Measurements from ENCODE around the gene OOEP. TPM values are rescaled to one million over a fixed set of nuclear protein-coding genes. Genes with fewer than 3 reads are reported as not detected.

Gene OOEP
- total RNA-seq, 6 experiments from 2014 or later = not detected

- no peak overlapping the region for H3K27ac ChIP-seq
- intact Hi-C loops (cut with DNase I) = no loop called here
- DNase-seq (no peak), ATAC-seq (no peak)
- TF ChIP-seq POLR2A (IDR thresholded peaks at IDR 0.05) (no peak), CTCF (IDR thresholded peaks at IDR 0.05) (no peak)
- peaks cover 0 to 3% of the 10 kb centered on the region in 2 donors for H3K27me3 ChIP-seq
- no peaks in the 10 kb centered on the region for H3K36me3 ChIP-seq
- WGBS (ENCODE audit: insufficient coverage, low coverage, low lambda C conversion rate, missing lambda C conversion rate) = 27% methylated on average over 3 of the region's 3 CpGs
- H3K4me1 ChIP-seq = no peaks in the 10 kb centered on the region
- no peaks in the 10 kb centered on the region for H3K9me3 ChIP-seq
- no peak overlapping the region for H3K4me3 ChIP-seq
Observed at GRCh38 chr6:73329201-73329600, 40.5 kb downstream of the OOEP start.

- WGBS (ENCODE audit: insufficient coverage, low coverage, low lambda C conversion rate, missing lambda C conversion rate) = 29% methylated on average over 3 of the region's 3 CpGs
- intact Hi-C loops (cut with DNase I) = no loop called here
- no peaks in the 10 kb centered on the region for H3K9me3 ChIP-seq
Observed at GRCh38 chr6:73328790-73329189, 40.9 kb downstream of the OOEP start.

DNA sequence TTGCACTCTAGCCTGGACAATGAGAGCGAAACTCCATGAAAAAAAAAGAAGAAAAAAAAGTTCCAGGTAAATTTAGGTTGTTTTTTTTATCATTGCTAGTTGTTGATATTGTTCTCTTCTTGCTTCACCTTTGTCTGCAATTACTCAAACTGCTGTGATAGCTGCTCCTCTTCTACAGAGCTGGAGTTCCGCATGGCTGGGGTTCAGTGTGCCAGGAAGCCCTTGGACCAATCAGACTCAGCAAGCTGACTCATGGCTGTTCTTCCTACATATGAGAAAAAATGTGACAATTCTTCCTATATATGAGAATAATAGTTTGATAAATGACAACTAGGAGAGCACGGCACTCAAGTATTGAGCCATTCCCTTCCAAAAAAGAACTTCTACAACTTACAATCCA is 44.0 kb downstream of the OOEP start:
- no peak overlapping the region for H3K27ac ChIP-seq
- WGBS (ENCODE audit: insufficient coverage, low coverage, low lambda C conversion rate, missing lambda C conversion rate) = 69% methylated on average over 2 of the region's 3 CpGs
- intact Hi-C loops (cut with DNase I) = no loop called here
- peaks cover 0 to 3% of the 10 kb centered on the region in 2 donors for H3K27me3 ChIP-seq
- H3K4me3 ChIP-seq = no peak overlapping the region
- no peaks in the 10 kb centered on the region for H3K36me3 ChIP-seq
- TF ChIP-seq POLR2A (IDR thresholded peaks at IDR 0.05) (no peak), CTCF (IDR thresholded peaks at IDR 0.05) (no peak)
- no peak for DNase-seq
- no peaks in the 10 kb centered on the region for H3K9me3 ChIP-seq
- no peak for ATAC-seq
- H3K4me1 ChIP-seq = no peaks in the 10 kb centered on the region

More at GRCh38 chr6:73328790-73329189, 40.9 kb downstream of the OOEP start:
- ATAC-seq (no peak), DNase-seq (no peak)
- H3K27ac ChIP-seq = no peak overlapping the region
- H3K4me3 ChIP-seq = no peak overlapping the region
- H3K4me1 ChIP-seq = no peaks in the 10 kb centered on the region
- TF ChIP-seq POLR2A (IDR thresholded peaks at IDR 0.05) (no peak), CTCF (IDR thresholded peaks at IDR 0.05) (no peak)
- no peaks in the 10 kb centered on the region for H3K36me3 ChIP-seq
- H3K27me3 ChIP-seq = peaks cover 0 to 3% of the 10 kb centered on the region in 2 donors

GRCh38 chr6:73323323-73323722 is 46.4 kb downstream of the OOEP start:
- Histone ChIP-seq H3K9me3 (no peaks in the 10 kb centered on the region), H3K36me3 (no peaks in the 10 kb centered on the region), H3K27me3 (no peaks in the 10 kb centered on the region), H3K4me3 (no peak overlapping the region), H3K4me1 (no peaks in the 10 kb centered on the region), H3K27ac (no peak overlapping the region)
- no peak for DNase-seq
- no CpG with 5 or more reads among the region's 2 CpGs for WGBS (ENCODE audit: insufficient coverage, low coverage, low lambda C conversion rate, missing lambda C conversion rate)
- ATAC-seq = peak in 1 of 4 donors; percentile 19
- intact Hi-C loops (cut with DNase I) = no loop called here
- no peak for TF ChIP-seq CTCF (IDR thresholded peaks at IDR 0.05)
- no peak for TF ChIP-seq POLR2A (IDR thresholded peaks at IDR 0.05)

Small RNAs within 50 kb of the gene (small RNA-seq; reads per million reads assigned to genes)
- 0 reads per million in 2 experiments for gene RPL39P3

Other genes with a start within 250 kb of the OOEP start
- gene KHDC1L, start 144.4 kb downstream of the OOEP start, total RNA-seq = not detected
- under 1 TPM in 1 of 6 experiments, not detected in 5; 0.55 TPM for gene KHDC1, start 106.7 kb downstream of the OOEP start, total RNA-seq
- not detected for gene DPPA5, start 15.6 kb downstream of the OOEP start, total RNA-seq
- not detected for gene KHDC3L, start 7.2 kb downstream of the OOEP start, total RNA-seq
- not detected for gene DDX43, start 24.9 kb upstream of the OOEP start, total RNA-seq
- 1 to 10 TPM in 1 of 6 experiments, under 1 TPM in 5; 0.37 to 1.1 (median 0.78) TPM for gene CGAS, start 82.4 kb upstream of the OOEP start, total RNA-seq
- 10 to 100 TPM; 24.6 to 33.7 (median 29.0) TPM for gene MTO1, start 91.8 kb upstream of the OOEP start, total RNA-seq
- gene EEF1A1, start 151.1 kb upstream of the OOEP start, total RNA-seq = 1,000 to 10,000 TPM; 2,452 to 4,356 (median 3,217) TPM